Neural cell (in vitro differentiated cells): ENCODE measurements around the gene EVPLL. TPM values are rescaled to one million over a fixed set of nuclear protein-coding genes. Genes with fewer than 3 reads are reported as not detected.
"Not testable (repeated sequence)": the region's sequence is repeated elsewhere in the genome, so short reads cannot be mapped to it uniquely, and the experiment has no call there.

Experiments used
- H2AFZ ChIP-seq: fragments of 200-600, 300-800 bp; sonication (generic), shearing (Covaris generic); 2 replicates; pipeline ENCODE4 v1.6.0; 2014; ENCODE audit warnings: low read depth, mild to moderate bottlenecking, antibody characterized with exemption, low read length, moderate library complexity
- H3F3A ChIP-seq: fragments of 200-600 bp; shearing (Covaris generic); 2 replicates; pipeline ENCODE4 v1.6.1; 2016; ENCODE audit warnings: mild to moderate bottlenecking, moderate library complexity, mixed read lengths, antibody characterized with exemption, low read length; ENCODE audit not compliant: insufficient read depth, poor library complexity, severe bottlenecking
- H3K27ac ChIP-seq: fragments of 200-600, 300-800 bp; sonication (generic), shearing (Covaris generic); 2 replicates; pipeline ENCODE4 v1.5.1; 2014; ENCODE audit warnings: mild to moderate bottlenecking, low read length, moderate library complexity
- H3K27me3 ChIP-seq: fragments of 300-800, 200-600 bp; sonication (generic), shearing (Covaris generic); 2 replicates; pipeline ENCODE4 v1.6.0; 2014; ENCODE audit warnings: mild to moderate bottlenecking, low read depth, low read length, moderate library complexity; ENCODE audit not compliant: insufficient read depth
- H3K36me3 ChIP-seq: fragments of 300-800, 200-600 bp; sonication (generic), shearing (Covaris generic); 2 replicates; pipeline ENCODE4 v1.5.1; 2014; ENCODE audit warnings: mild to moderate bottlenecking, antibody characterized with exemption, low read length, moderate library complexity; ENCODE audit not compliant: insufficient read depth
- H3K4me2 ChIP-seq: fragments of 300-800, 200-600 bp; sonication (generic), shearing (Covaris generic); 2 replicates; pipeline ENCODE4 v1.6.0; 2014; ENCODE audit warnings: mild to moderate bottlenecking, low read length
- H3K4me3 ChIP-seq: fragments of 300-800, 200-600 bp; sonication (generic), shearing (Covaris generic); 2 replicates; pipeline ENCODE4 v1.5.1; 2014; ENCODE audit warnings: mild to moderate bottlenecking, low read length, moderate library complexity
- H3K79me2 ChIP-seq: fragments of 200-600 bp; shearing (Covaris generic); replicated peaks from 2 replicates; pipeline ENCODE4 v1.6.0; 2014; ENCODE audit warnings: mild to moderate bottlenecking, low read length, moderate library complexity; ENCODE audit not compliant: insufficient read depth
- H3K9ac ChIP-seq: fragments of 300-800, 200-600 bp; sonication (generic), shearing (Covaris generic); 2 replicates; pipeline ENCODE4 v1.6.1; 2016; ENCODE audit warnings: mild to moderate bottlenecking, low read length, mixed read lengths
- H3K9me2 ChIP-seq: fragments of 200-600 bp; shearing (Covaris generic); 2 replicates; pipeline ENCODE4 v1.6.1; 2016; ENCODE audit warnings: mild to moderate bottlenecking, low read length, mixed read lengths; ENCODE audit not compliant: insufficient read depth
- H3K9me3 ChIP-seq: fragments of 200-600, 300-800 bp; sonication (generic), shearing (Covaris generic); 2 replicates; pipeline ENCODE4 v1.6.1; 2016; ENCODE audit warnings: mild to moderate bottlenecking, mixed run types, low read length, moderate library complexity, mixed read lengths
- H4K20me1 ChIP-seq: fragments of 200-600 bp; shearing (Covaris generic); 2 replicates; pipeline ENCODE4 v1.6.1; 2016; ENCODE audit warnings: mild to moderate bottlenecking, mixed run types; ENCODE audit not compliant: insufficient read depth
- EP300 ChIP-seq: fragments of 450-650 bp; conservative IDR thresholded peaks from 2 replicates; pipeline ENCODE4 v1.6.1; 2014; ENCODE audit warnings: antibody characterized with exemption, mild to moderate bottlenecking, moderate library complexity; ENCODE audit not compliant: poor library complexity, severe bottlenecking
- EZH2 ChIP-seq: fragments of 200-600, 300-800 bp; shearing (Covaris generic), sonication (generic); IDR thresholded peaks from 2 replicates; pipeline ENCODE4 v1.6.1; 2014; ENCODE audit warnings: antibody characterized with exemption, low read length, borderline replicate concordance, mild to moderate bottlenecking; ENCODE audit not compliant: insufficient read depth, poor library complexity, severe bottlenecking
- MXI1 ChIP-seq: fragments of 450-650 bp; conservative IDR thresholded peaks from 2 replicates; pipeline ENCODE4 v1.6.1; 2014; ENCODE audit warnings: antibody characterized with exemption, mild to moderate bottlenecking; ENCODE audit not compliant: poor library complexity, severe bottlenecking
- POLR2AphosphoS5 ChIP-seq: IDR thresholded peaks from 2 replicates; pipeline ENCODE4 v1.6.1; 2012
- RAD21 ChIP-seq: fragments of 450-650 bp; conservative IDR thresholded peaks from 2 replicates; pipeline ENCODE4 v1.6.1; 2014; ENCODE audit warnings: antibody characterized with exemption, mild to moderate bottlenecking, moderate library complexity
- SMC3 ChIP-seq: fragments of 450-650 bp; conservative IDR thresholded peaks from 2 replicates; pipeline ENCODE4 v1.6.1; 2014; ENCODE audit warnings: antibody characterized with exemption, mild to moderate bottlenecking, moderate library complexity; ENCODE audit not compliant: poor library complexity
- TAF1 ChIP-seq: IDR thresholded peaks from 2 replicates; pipeline ENCODE4 v1.6.1; 2012; ENCODE audit warnings: low read depth
- polyA plus RNA-seq: library from polyadenylated mRNA; depleted of rRNA; stranded (reverse); fragments of >200 nt; gene quantifications from 2 replicates; pipeline ENCODE4 v1.2.3, GENCODE V29; 2014
- TF ChIP-seq, protein P1 (sequence below): fragments of 450-650 bp; IDR thresholded peaks from 2 replicates; pipeline ENCODE4 v1.5.1; 2014; ENCODE audit warnings: antibody characterized with exemption, mild to moderate bottlenecking, moderate library complexity; ENCODE audit not compliant: poor library complexity, severe bottlenecking
- TF ChIP-seq, protein P2 (sequence below): IDR thresholded peaks from 2 replicates; pipeline ENCODE4 v1.6.1; 2012; ENCODE audit warnings: borderline replicate concordance

EVPLL gene
- polyA plus RNA-seq, 1 donor from 2014 or later: not detected

DNA sequence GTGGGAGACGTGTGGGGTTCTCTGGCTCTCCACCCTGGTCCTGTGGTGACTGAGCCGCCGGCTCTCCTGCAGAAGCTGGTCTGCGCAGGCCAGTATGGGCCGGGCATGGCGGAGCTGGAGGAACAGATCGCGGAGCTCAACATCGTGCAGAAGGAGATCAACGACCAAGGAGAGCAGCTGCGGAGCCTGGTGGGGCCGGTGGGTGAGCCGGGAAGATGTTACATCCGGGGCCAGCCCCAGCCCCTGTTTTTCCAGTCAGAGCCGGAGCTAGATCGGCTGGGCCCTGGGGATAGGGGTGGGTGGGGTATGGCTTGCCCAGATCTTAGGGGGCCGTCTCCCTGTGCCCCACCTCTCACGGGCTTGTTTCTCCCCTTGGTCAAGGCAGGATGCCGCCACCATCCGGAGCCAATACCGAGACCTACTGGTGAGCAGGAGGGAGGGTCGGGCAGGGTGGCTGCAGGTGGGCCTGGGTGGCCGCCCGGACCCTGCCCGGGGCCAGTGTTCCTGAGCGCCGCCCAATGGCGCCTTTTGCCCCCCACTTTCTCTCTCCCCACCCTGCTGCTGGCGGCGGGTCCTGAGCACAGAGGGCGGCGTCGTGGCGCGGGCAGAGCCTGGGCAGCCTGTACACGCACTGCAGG lies 5.0 kb downstream of the EVPLL start:
- H3K36me3 ChIP-seq: no peaks in the 10 kb centered on the region
- H3K27ac ChIP-seq: no peak overlapping the region
- H3K27me3 ChIP-seq: no peaks in the 10 kb centered on the region
- H2AFZ ChIP-seq: no peak overlapping the region
- H3K4me3 ChIP-seq: no peak overlapping the region
- TF ChIP-seq, protein P1, sequence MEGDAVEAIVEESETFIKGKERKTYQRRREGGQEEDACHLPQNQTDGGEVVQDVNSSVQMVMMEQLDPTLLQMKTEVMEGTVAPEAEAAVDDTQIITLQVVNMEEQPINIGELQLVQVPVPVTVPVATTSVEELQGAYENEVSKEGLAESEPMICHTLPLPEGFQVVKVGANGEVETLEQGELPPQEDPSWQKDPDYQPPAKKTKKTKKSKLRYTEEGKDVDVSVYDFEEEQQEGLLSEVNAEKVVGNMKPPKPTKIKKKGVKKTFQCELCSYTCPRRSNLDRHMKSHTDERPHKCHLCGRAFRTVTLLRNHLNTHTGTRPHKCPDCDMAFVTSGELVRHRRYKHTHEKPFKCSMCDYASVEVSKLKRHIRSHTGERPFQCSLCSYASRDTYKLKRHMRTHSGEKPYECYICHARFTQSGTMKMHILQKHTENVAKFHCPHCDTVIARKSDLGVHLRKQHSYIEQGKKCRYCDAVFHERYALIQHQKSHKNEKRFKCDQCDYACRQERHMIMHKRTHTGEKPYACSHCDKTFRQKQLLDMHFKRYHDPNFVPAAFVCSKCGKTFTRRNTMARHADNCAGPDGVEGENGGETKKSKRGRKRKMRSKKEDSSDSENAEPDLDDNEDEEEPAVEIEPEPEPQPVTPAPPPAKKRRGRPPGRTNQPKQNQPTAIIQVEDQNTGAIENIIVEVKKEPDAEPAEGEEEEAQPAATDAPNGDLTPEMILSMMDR: no peak
- TF ChIP-seq EZH2 (no peak), MXI1 (no peak), RAD21 (no peak), SMC3 (no peak), EP300 (no peak), TAF1 (no peak), POLR2AphosphoS5 (no peak)
- TF ChIP-seq, protein P2, sequence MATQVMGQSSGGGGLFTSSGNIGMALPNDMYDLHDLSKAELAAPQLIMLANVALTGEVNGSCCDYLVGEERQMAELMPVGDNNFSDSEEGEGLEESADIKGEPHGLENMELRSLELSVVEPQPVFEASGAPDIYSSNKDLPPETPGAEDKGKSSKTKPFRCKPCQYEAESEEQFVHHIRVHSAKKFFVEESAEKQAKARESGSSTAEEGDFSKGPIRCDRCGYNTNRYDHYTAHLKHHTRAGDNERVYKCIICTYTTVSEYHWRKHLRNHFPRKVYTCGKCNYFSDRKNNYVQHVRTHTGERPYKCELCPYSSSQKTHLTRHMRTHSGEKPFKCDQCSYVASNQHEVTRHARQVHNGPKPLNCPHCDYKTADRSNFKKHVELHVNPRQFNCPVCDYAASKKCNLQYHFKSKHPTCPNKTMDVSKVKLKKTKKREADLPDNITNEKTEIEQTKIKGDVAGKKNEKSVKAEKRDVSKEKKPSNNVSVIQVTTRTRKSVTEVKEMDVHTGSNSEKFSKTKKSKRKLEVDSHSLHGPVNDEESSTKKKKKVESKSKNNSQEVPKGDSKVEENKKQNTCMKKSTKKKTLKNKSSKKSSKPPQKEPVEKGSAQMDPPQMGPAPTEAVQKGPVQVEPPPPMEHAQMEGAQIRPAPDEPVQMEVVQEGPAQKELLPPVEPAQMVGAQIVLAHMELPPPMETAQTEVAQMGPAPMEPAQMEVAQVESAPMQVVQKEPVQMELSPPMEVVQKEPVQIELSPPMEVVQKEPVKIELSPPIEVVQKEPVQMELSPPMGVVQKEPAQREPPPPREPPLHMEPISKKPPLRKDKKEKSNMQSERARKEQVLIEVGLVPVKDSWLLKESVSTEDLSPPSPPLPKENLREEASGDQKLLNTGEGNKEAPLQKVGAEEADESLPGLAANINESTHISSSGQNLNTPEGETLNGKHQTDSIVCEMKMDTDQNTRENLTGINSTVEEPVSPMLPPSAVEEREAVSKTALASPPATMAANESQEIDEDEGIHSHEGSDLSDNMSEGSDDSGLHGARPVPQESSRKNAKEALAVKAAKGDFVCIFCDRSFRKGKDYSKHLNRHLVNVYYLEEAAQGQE: no peak
- no peaks in the 10 kb centered on the region for H3F3A ChIP-seq
- no peak overlapping the region for H3K9ac ChIP-seq
- no peaks in the 10 kb centered on the region for H3K9me2 ChIP-seq
- H3K79me2 ChIP-seq: no peaks in the 10 kb centered on the region
- H3K9me3 ChIP-seq: no peaks in the 10 kb centered on the region
- H3K4me2 ChIP-seq: no peak overlapping the region
- no peaks in the 10 kb centered on the region for H4K20me1 ChIP-seq

DNA sequence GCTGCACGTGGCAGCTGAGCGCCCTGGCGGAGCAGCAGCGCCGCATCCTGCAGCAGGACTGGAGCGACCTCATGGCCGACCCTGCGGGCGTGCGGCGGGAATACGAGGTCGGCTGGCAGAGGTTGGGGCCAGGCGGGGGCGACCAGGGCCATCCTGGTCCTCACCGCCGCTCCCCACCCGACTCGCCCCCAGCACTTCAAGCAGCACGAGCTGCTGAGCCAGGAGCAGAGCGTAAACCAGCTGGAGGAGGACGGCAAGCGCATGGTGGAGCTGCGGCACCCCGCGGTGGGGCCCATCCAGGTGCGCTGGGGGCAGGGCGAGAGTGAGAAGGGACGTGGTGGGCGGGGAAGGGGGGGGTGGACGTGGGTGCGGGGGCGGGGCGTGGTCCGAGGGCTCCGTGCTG lies 5.5 kb downstream of the EVPLL start:
- H3K36me3 ChIP-seq, H2AFZ ChIP-seq, H3K4me2 ChIP-seq, H3K9me2 ChIP-seq, H3K4me3 ChIP-seq, H3K79me2 ChIP-seq, H3K9ac ChIP-seq, H3K27ac ChIP-seq, H3K9me3 ChIP-seq, H3K27me3 ChIP-seq, H3F3A ChIP-seq, H4K20me1 ChIP-seq: not testable (repeated sequence)

DNA sequence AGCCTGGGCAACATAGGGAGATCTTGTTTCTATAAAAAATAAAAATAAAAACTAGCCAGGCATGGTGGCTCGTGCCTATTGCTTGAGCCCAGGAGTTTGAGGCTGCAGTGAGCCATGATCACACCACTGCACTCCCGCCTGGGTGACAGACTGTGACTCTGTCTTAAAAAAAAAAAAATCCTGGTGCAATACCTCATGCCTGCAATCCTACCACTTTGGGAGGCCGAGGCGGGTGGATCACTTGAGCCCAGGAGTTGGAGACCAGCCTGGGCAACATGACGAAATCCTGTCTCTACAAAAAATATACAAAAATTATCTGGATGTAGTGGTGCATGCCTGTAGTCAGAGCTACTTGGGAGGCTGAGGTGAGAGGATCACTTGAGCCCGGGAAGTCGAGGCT lies 6.7 kb downstream of the EVPLL start:
- H3K9me2 ChIP-seq, H3K4me2 ChIP-seq, H3K27ac ChIP-seq, H3K27me3 ChIP-seq, H4K20me1 ChIP-seq, H2AFZ ChIP-seq, H3F3A ChIP-seq, H3K9me3 ChIP-seq, H3K4me3 ChIP-seq, H3K9ac ChIP-seq, H3K79me2 ChIP-seq, H3K36me3 ChIP-seq: not testable (repeated sequence)

DNA sequence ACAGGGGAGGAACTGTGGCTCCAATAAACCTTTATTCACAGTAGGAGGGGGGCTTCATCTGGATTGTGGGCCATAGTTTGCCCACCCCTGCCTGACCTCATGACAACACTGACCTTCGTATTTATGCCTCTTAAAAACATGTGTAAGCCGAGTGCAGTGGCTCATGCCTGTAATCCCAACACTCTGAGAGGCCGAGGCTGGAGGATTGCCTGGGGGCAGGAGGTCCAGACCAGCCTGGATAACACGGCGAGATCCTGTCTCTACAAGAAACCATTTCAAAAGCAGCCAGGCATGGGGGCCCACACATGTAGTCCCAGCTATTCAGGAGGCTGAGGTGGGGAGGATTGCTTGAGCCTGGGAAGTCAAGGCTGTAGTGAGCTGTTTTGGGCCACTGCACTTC lies 10.0 kb downstream of the EVPLL start:
- not testable (repeated sequence) for H3K4me3 ChIP-seq, H3K27me3 ChIP-seq, H3K9ac ChIP-seq, H3K79me2 ChIP-seq, H3K36me3 ChIP-seq, H2AFZ ChIP-seq, H3K4me2 ChIP-seq, H3K9me3 ChIP-seq, H3K9me2 ChIP-seq, H3K27ac ChIP-seq, H4K20me1 ChIP-seq, H3F3A ChIP-seq

DNA sequence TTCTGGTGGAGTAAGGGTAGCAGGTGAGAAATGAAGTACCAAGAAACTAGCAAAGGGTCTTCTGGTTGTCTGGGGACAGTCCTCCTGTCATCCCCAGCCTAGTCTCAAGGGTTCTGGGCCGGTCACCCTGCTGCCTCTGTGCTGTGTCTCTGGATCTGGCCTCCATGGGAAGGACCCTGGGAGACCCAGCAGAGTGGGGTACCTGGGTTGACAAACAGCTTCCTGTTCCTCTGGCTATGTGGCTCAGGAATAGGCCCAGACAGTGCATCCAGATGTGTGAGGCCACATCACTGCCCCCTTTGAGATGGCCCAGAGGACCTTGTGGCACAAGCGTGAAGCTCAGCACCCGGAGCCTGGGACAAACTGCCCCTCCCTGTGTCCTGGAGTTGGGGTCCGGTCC lies 10.7 kb downstream of the EVPLL start:
- H3K36me3 ChIP-seq, H3K9me3 ChIP-seq, H4K20me1 ChIP-seq, H3K9me2 ChIP-seq, H2AFZ ChIP-seq, H3F3A ChIP-seq, H3K27me3 ChIP-seq, H3K27ac ChIP-seq, H3K9ac ChIP-seq, H3K4me2 ChIP-seq, H3K79me2 ChIP-seq, H3K4me3 ChIP-seq: not testable (repeated sequence)
